Bone marrow (tissue), 2 donors: ENCODE data around the gene CEBPG.

Source experiments
- DNase-seq, 2 donors: peaks; one replicate each; lab custom pipeline; 2025; lab: John Stamatoyannopoulos, UW

The CEBPG gene

DNA sequence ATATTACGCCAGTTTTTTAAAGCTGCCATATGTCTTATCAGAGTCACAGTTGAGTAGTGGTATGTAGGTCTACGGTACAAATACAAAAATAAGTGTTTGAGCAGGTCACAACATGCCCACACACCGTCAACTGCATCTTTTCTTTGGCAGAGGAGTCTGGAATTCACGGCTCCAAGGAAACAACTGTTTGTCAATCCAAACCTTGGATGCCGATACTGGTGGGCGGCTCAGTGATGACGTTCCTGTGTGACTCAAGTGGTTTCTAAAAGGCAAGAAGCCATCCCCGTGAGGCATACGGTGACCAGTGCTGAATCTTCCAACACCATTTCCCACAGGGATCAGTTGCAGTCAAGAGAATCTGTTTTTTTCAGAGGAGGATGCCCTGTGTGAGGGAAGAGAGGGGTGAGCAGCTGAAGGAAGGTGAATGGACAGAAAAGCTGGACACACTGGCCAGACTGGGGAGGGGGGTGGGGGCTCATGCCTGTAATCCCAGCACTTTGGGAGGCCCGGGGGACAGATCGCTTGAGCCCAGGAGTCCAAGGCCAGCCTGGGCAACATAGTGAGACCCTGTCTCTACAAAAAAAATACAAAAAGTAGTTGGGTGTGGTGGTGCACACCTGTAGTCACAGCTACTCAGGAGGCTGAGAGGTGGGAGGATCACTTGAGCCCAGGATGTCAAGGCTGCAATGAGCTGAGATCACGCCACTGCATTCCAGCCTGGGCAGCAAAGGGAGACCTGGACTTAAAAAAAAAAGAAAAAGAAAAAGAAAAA lies 22.8 kb upstream of the CEBPG start:
- no peak for DNase-seq

DNA sequence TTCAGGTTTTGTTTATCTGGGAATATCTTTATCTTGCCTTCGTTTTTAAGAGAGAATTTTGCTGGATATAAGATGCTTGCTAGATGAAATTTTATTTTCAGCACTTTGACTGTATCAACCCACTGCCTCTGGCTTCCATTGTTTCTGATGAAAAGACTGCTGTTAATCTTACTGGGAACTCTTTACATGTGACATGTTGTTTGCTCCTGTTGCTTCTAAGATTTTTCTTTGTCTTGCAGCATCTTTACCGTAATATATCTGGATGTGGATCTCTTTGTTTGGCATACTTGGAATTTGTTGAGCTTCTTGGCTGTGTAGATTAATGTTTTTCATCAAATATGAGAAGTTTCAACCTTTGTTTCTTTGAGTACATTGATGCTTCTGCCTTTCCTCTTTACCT lies 18.0 kb upstream of the CEBPG start:
- no peak for DNase-seq

DNA sequence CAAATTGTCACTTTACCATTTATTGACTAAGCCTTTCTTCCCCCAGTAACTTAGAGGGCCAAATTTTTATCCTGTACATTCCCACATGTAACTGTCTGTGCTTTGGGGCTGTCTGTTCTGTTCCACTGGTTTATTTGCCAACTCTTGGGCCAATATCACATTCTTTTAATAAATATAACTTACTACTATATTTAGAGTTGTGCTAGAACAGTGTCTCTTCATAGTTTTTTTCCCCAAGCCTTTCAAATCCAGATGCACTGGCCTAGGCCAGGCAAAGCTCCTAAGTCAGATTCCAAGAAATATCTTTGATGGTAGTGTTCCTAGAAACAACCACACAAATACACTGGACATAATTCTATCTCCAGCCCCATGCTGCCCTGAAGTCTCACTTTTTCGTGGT lies 16.0 kb upstream of the CEBPG start:
- DNase-seq = no peak

DNA sequence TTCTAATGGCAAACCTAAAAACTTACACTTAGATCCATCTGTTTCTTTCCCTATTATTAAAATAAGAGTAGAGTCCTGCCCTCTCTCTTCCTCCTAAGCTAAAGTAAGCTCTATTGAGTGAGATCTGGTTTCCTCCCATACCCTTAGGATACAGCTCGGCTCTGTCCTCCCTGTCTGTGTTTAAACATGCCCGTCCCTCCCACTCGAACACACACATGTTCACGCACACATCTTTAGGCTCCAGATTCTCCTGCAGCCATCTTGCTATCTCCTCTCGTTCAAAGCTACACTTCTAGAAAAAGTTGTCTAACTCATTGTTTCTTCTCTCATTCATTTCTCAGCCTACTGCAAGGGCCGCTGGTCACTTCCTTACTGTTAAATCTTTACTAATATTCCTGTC lies 15.1 kb upstream of the CEBPG start:
- DNase-seq = no peak

- no peak for DNase-seq
These were observed 13.9 kb upstream of the CEBPG start for GRCh38 chr19:33359581-33359980.

- DNase-seq = no peak
These were observed 10.8 kb upstream of the CEBPG start for GRCh38 chr19:33362508-33363228.

DNA sequence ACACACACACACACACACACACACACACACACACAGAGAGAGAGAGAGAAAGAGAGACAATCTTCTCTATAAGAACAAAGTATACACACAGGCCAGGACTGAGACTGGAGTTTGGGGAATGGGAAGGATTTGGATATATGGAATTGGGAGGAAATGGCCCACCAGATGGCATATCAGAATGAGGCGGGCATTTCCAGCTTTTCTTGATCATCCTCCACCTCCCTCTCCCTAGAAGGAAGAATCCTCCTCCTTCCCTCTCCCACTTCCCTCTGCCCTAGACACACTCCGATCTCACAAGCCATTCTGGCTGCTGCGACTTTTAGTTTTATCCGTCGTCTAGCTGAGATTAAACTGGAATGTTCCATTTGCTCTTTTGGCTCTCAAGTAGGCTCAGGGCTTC lies 10.0 kb upstream of the CEBPG start:
- no peak for DNase-seq

- DNase-seq = no peak
These were observed 7.8 kb upstream of the CEBPG start for GRCh38 chr19:33365691-33366090.

GRCh38 chr19:33366127-33366526 lies 7.4 kb upstream of the CEBPG start:
- no peak for DNase-seq

DNA sequence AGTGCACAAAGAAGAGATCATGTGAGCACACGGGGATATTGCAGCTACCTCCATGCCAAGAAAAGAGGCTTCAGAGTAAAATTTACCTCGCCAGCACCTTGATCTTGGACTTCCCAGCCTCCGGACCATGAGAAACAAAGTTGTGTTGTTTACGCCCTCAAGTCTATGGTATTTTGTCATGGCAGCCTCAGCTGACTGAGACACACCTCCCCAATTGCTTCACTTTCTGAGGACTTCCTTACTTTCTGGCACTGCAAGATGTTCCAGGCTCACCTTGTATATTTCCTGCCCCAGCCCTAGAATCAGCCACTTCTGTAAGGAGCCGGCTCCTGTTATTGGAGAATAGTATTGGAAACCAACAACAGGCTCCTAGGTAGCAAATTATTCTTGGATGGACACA lies 6.6 kb upstream of the CEBPG start:
- no peak for DNase-seq

DNA sequence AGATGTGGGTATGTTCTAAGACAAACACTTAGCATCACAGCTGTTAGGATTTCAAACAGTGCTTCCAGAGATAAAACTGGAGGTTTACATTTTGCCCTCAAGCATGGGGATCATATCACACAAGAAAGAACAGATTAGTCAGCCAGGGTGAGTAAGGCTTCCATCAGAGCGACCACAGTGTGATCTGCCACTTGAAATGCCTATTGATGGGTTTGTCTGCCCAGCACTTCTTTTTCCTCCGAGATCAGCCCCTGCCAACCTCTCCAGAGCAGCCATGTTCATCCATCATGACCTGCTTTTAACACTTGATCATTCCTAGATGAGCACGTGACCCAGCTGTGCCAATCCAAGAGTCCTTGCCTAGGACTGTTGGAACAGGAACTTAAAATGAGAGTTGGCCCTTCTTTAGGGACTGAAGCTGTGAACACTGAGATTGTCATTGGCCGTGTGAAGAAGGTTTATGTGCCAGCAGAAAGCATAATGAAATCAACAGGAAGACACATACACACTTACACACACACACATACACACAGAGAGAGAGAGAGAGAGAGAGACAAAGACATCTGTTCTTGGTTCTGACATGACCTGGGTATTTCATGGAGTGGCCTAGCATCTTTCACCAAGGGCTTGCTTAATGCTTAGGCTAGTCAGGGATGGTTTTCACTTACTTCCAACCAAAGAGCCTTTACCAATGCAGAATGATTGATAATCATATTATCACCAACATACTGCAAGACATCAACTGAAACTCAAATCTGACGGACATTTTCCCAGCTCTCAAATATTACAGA lies 5.2 kb upstream of the CEBPG start:
- DNase-seq = no peak

GRCh38 chr19:33370783-33371182 lies 2.7 kb upstream of the CEBPG start:
- DNase-seq = no peak

DNA sequence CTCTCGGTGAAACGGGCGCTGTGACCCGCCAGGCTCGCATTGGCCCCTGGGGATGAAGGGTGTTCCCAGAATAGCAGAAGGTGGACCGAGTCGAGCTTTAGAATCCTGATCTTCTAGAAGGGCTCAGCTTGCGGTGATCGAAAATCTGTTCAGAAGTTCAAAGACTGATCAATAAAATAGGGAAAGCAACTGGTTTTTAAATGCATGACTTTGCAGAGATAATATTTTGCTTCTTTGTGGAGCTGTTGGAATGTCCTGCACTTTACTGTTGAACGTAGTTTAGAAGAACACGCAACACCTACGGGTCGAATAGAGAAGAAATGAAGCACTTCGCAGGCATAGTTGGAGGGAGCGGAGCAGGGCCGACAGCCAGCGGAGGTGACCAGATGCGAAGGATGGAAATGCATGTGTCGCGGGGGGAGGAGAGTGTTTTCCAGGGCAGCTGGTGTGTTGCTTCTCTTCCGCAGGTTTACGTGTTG lies 766 bp downstream of the CEBPG start:
- DNase-seq = no peak

- DNase-seq = no peak
These were observed 1.8 kb downstream of the CEBPG start for GRCh38 chr19:33375156-33375836.

GRCh38 chr19:33375837-33376159 lies 2.3 kb downstream of the CEBPG start:
- no peak for DNase-seq

DNA sequence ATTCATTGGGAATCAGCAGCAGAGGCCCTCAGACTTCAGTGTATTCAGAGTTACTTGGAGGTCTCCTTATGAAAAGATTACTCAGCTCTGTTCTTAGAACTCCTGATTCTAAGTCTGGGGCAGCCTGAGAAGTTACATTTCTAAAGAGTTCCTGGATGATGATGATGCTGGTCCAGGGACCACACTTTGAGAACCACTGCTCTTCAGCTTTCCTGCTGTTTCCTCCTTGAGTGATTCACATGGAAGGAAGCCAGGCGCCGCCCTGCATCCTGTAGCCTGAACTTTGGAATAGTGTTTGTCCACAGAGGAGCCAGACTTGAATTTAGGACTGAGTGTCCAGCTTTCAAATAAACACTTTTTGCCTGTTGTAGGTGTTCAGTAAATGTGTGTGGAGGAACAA lies 2.9 kb downstream of the CEBPG start:
- no peak for DNase-seq

GRCh38 chr19:33376941-33377557 lies 3.5 kb downstream of the CEBPG start:
- DNase-seq = no peak

- DNase-seq = no peak
These were observed 4.3 kb downstream of the CEBPG start for GRCh38 chr19:33377586-33378475.

DNA sequence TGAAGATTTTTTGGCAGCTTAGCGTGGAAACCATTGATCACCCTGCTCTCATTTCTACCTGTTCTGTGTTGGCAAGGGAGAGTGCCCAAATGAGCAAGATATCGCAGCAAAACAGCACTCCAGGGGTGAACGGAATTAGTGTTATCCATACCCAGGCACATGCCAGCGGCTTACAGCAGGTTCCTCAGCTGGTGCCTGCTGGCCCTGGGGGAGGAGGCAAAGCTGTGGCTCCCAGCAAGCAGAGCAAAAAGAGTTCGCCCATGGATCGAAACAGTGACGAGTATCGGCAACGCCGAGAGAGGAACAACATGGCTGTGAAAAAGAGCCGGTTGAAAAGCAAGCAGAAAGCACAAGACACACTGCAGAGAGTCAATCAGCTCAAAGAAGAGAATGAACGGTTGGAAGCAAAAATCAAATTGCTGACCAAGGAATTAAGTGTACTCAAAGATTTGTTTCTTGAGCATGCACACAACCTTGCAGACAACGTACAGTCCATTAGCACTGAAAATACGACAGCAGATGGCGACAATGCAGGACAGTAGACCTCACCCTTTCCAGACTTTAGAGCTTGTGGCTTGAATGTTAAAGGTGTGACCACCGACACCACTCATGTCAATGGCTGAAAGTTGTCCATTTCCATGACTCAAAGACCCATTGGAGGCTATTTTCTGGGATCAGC lies 5.8 kb downstream of the CEBPG start:
- DNase-seq = no peak

DNA sequence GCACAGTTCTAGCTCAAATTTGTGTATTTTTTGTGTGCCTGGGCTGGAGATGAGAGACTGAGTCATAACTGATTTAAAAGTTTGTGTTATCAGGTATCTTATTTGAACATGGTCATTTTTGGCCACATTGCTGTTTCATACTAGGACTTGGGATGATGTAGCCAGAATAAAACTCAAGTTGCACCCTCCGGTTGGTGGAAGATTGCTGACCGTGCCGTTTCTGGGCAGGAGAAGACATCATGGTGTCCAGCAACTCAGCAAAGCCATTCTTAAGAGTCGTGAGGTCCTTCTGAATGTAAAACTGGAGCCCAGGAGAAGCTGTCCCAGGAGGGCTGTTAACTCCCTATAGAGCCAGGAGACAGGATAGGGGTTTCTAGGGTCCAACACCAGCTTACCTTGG lies 7.6 kb downstream of the CEBPG start:
- no peak for DNase-seq
